Germinal center (tissue), 1 donor: ENCODE results near the gene NEDD1.

Experiments used
- DNase-seq: peaks from one replicate; pipeline ENCODE4 v3.0.0; 2012; ENCODE audit warnings: mixed read lengths, low spot score

NEDD1 gene

GRCh38 chr12:96906849-96907670 is at the start of gene NEDD1:
Gene NEDD1 (plus strand): TSS chr12:96907257. CDS start chr12:96909760, 2,503 bp downstream.
- peak; percentile 85 for DNase-seq

GRCh38 chr12:96858162-96858561 is 48.9 kb upstream of the NEDD1 start:
- no peak for DNase-seq

- no peak for DNase-seq
Observed at GRCh38 chr12:96861656-96862055, 45.4 kb upstream of the NEDD1 start.

GRCh38 chr12:96862326-96862725 is 44.7 kb upstream of the NEDD1 start:
- no peak for DNase-seq

- DNase-seq, result no peak
Observed at GRCh38 chr12:96864335-96864734, 42.7 kb upstream of the NEDD1 start.

- DNase-seq, result no peak
Observed at GRCh38 chr12:96866801-96867590, 40.1 kb upstream of the NEDD1 start.

GRCh38 chr12:96870946-96871345 is 36.1 kb upstream of the NEDD1 start:
- no peak for DNase-seq

GRCh38 chr12:96872961-96873360 is 34.1 kb upstream of the NEDD1 start:
- no peak for DNase-seq

GRCh38 chr12:96874211-96874610 is 32.8 kb upstream of the NEDD1 start:
- DNase-seq, result no peak

GRCh38 chr12:96876966-96877365 is 30.1 kb upstream of the NEDD1 start:
- DNase-seq, result no peak

GRCh38 chr12:96878704-96879103 is 28.4 kb upstream of the NEDD1 start:
- no peak for DNase-seq

GRCh38 chr12:96879301-96879700 is 27.8 kb upstream of the NEDD1 start:
- no peak for DNase-seq

- no peak for DNase-seq
Observed at GRCh38 chr12:96880220-96880619, 26.8 kb upstream of the NEDD1 start.

GRCh38 chr12:96881608-96882007 is 25.4 kb upstream of the NEDD1 start:
- DNase-seq, result no peak

GRCh38 chr12:96882862-96883261 is 24.2 kb upstream of the NEDD1 start:
- DNase-seq, result no peak

GRCh38 chr12:96883571-96883970 is 23.5 kb upstream of the NEDD1 start:
- DNase-seq, result no peak

- DNase-seq, result no peak
Observed at GRCh38 chr12:96886998-96887677, 19.9 kb upstream of the NEDD1 start.

- DNase-seq, result no peak
Observed at GRCh38 chr12:96889273-96889933, 17.7 kb upstream of the NEDD1 start.

GRCh38 chr12:96890331-96890730 is 16.7 kb upstream of the NEDD1 start:
- no peak for DNase-seq

- DNase-seq, result no peak
Observed at GRCh38 chr12:96892104-96892503, 15.0 kb upstream of the NEDD1 start.

- no peak for DNase-seq
Observed at GRCh38 chr12:96897421-96897820, 9.6 kb upstream of the NEDD1 start.

GRCh38 chr12:96901175-96901574 is 5.9 kb upstream of the NEDD1 start:
- no peak for DNase-seq
